SK-N-SH (cell line): ENCODE results near the gene NUP210L. TPM values are rescaled to one million over a fixed set of nuclear protein-coding genes. Genes with fewer than 3 reads are reported as not detected.
"Not testable (repeated sequence)": the region's sequence is repeated elsewhere in the genome, so short reads cannot be mapped to it uniquely, and the experiment has no call there.

Experiments used
- CTCF ChIA-PET: fragments of 300-600, 350-600 bp; formaldehyde crosslinking; extraction: SDS; loops from one replicate; lab custom pipeline; 2021; lab: Yijun Ruan, JAX
- POLR2A ChIA-PET: fragments of 350-600 bp; sonication (Branson Sonifier 250); formaldehyde crosslinking; extraction: SDS; loops from one replicate; lab custom pipeline; 2020; ENCODE audit warnings: antibody characterized with exemption, inconsistent platforms; lab: Yijun Ruan, JAX
- DNase-seq: peaks from one replicate; pipeline ENCODE4 v3.0.0; 2012
- H2AFZ ChIP-seq: fragments of 200-600 bp; sonication (generic); 2 replicates; pipeline ENCODE4 v1.8.1; 2016; ENCODE audit warnings: antibody characterized with exemption, mild to moderate bottlenecking, low read depth
- H3F3A ChIP-seq: fragments of 200-600 bp; sonication (generic); replicated peaks from 2 replicates; pipeline ENCODE3; 2016; ENCODE audit warnings: antibody characterized with exemption, mild to moderate bottlenecking; ENCODE audit not compliant: insufficient read depth
- H3K27ac ChIP-seq, 2 experiments: fragments of 200-500 bp in 1 of 2; fragments of 200-600 bp in 1 of 2; sonication (Bioruptor generic) in 1 of 2; sonication (generic), shearing (Covaris generic) in 1 of 2; 2 replicates each; pipeline versions ENCODE4 v1.5.1 to v1.6.1; 2014 to 2016; ENCODE audit warnings: low read depth in 2 of 2, inconsistent platforms in 1 of 2, low read length in 1 of 2, mild to moderate bottlenecking in 1 of 2, mixed read lengths in 1 of 2
- H3K27me3 ChIP-seq: fragments of 200-600 bp; sonication (generic), shearing (Covaris generic); 2 replicates; pipeline ENCODE4 v1.6.1; 2016; ENCODE audit warnings: mixed run types; ENCODE audit not compliant: insufficient read depth
- H3K36me3 ChIP-seq, 2 experiments: fragments of 200-500 bp in 1 of 2; fragments of 200-600 bp in 1 of 2; sonication (Bioruptor generic) in 1 of 2; sonication (generic) in 1 of 2; replicated peaks in 1 of 2; 2 replicates each; pipeline versions ENCODE3 to v1.5.1; 2014 to 2016; ENCODE audit warnings: low read length in 1 of 2, mild to moderate bottlenecking in 1 of 2; ENCODE audit not compliant: insufficient read depth in 2 of 2, control insufficient read depth in 1 of 2
- H3K4me1 ChIP-seq, 2 experiments: fragments of 200-500 bp in 1 of 2; fragments of 200-600 bp in 1 of 2; sonication (Bioruptor generic) in 1 of 2; sonication (generic), shearing (Covaris generic) in 1 of 2; 2 replicates each; pipeline versions ENCODE4 v1.5.1 to v1.6.1; 2014 to 2016; ENCODE audit warnings: low read depth in 1 of 2, low read length in 1 of 2, mixed run types in 1 of 2; ENCODE audit not compliant: insufficient read depth in 2 of 2, control insufficient read depth in 1 of 2
- H3K4me2 ChIP-seq: fragments of 200-600 bp; sonication (generic), shearing (Covaris generic); 2 replicates; pipeline ENCODE4 v1.6.1; 2017; ENCODE audit warnings: mixed run types
- H3K4me3 ChIP-seq, 2 experiments: fragments of 200-500 bp in 1 of 2; fragments of 200-600 bp in 1 of 2; sonication (Bioruptor generic) in 1 of 2; sonication (generic), shearing (Covaris generic) in 1 of 2; 2 replicates each; pipeline versions ENCODE4 v1.5.1 to v1.8.1; 2014 to 2016; ENCODE audit warnings: low read depth in 2 of 2, inconsistent platforms in 1 of 2, low read length in 1 of 2, mild to moderate bottlenecking in 1 of 2, mixed read lengths in 1 of 2, moderate library complexity in 1 of 2
- H3K79me2 ChIP-seq: fragments of 200-600 bp; sonication (generic); 2 replicates; pipeline ENCODE4 v1.8.1; 2017; ENCODE audit warnings: mild to moderate bottlenecking; ENCODE audit not compliant: insufficient read depth
- H3K9ac ChIP-seq: fragments of 200-600 bp; sonication (generic); 2 replicates; pipeline ENCODE4 v1.6.1; 2017; ENCODE audit warnings: mixed run types
- H3K9me2 ChIP-seq: fragments of 200-600 bp; sonication (generic); 2 replicates; pipeline ENCODE4 v1.6.1; 2017; ENCODE audit warnings: mixed run types
- H3K9me3 ChIP-seq: fragments of 200-600 bp; sonication (generic); 2 replicates; pipeline ENCODE4 v1.6.1; 2017; ENCODE audit warnings: mixed run types, mild to moderate bottlenecking, moderate library complexity
- H4K20me1 ChIP-seq: fragments of 200-600 bp; sonication (generic); 2 replicates; pipeline ENCODE4 v1.6.1; 2017; ENCODE audit warnings: mild to moderate bottlenecking, mixed run types; ENCODE audit not compliant: insufficient read depth
- ELF1 ChIP-seq: IDR thresholded peaks from 2 replicates; pipeline ENCODE4 v1.4.0; 2012
- EZH2phosphoT487 ChIP-seq: fragments of 200-600 bp; sonication (generic); IDR thresholded peaks from 2 replicates; pipeline ENCODE4 v1.6.1; 2017; ENCODE audit warnings: low read depth, mixed run types, mild to moderate bottlenecking, antibody characterized with exemption, moderate library complexity, borderline replicate concordance
- FOSL2 ChIP-seq: IDR thresholded peaks from 2 replicates; pipeline ENCODE4 v1.4.0; 2012; ENCODE audit warnings: low read depth, mild to moderate bottlenecking, moderate library complexity, borderline replicate concordance
- FOXM1 ChIP-seq: IDR thresholded peaks from 2 replicates; pipeline ENCODE4 v1.4.0; 2012; ENCODE audit warnings: low read depth, mild to moderate bottlenecking
- GATA2 ChIP-seq: sonication (generic); formaldehyde crosslinking; IDR thresholded peaks from 2 replicates; pipeline ENCODE4 v1.5.0; 2020; ENCODE audit warnings: mild to moderate bottlenecking, missing genetic modification reagents
- MEF2A ChIP-seq: IDR thresholded peaks from 2 replicates; pipeline ENCODE4 v1.4.0; 2012; ENCODE audit warnings: low read depth, borderline replicate concordance
- POLR2AphosphoS5 ChIP-seq: IDR thresholded peaks from 2 replicates; pipeline ENCODE4 v1.6.1; 2012; ENCODE audit warnings: low read depth, low read length
- RCOR1 ChIP-seq: fragments of 150-350 bp; IDR thresholded peaks from 2 replicates; pipeline ENCODE4 v1.6.1; 2017; ENCODE audit warnings: antibody characterized with exemption, low read length
- RFX5 ChIP-seq: IDR thresholded peaks from 2 replicates; pipeline ENCODE4 v1.6.1; 2012; ENCODE audit warnings: mild to moderate bottlenecking, improper control_type of control experiment, low read length
- RXRA ChIP-seq: IDR thresholded peaks from 2 replicates; pipeline ENCODE4 v1.4.0; 2012; ENCODE audit warnings: low read depth, mild to moderate bottlenecking, borderline replicate concordance
- SIN3A ChIP-seq: IDR thresholded peaks from 2 replicates; pipeline ENCODE4 v1.6.1; 2012; ENCODE audit warnings: low read depth, mild to moderate bottlenecking, low read length, moderate library complexity, borderline replicate concordance
- ZBTB33 ChIP-seq: IDR thresholded peaks from 2 replicates; pipeline ENCODE4 v1.4.0; 2012; ENCODE audit warnings: low read depth, borderline replicate concordance
- WGBS: methylation state at CpG from one replicate; pipeline ENCODE4 v1.1.6; 2017; ENCODE audit warnings: low lambda C conversion rate; 5-methylcytosine and 5-hydroxymethylcytosine counted together
- polyA plus RNA-seq, 3 experiments: library from polyadenylated mRNA; depleted of rRNA; stranded (reverse); fragments of >200 nt; gene quantifications; 2 replicates each; pipeline ENCODE4 v1.2.3, GENCODE V29; 2012
- TF ChIP-seq, protein P1 (sequence below): fragments of 150-350 bp; IDR thresholded peaks from 2 replicates; pipeline ENCODE4 v1.6.1; 2017; ENCODE audit warnings: antibody characterized with exemption, low read length, low read depth, borderline replicate concordance
- TF ChIP-seq, protein P2 (sequence below): fragments of 150-350 bp; IDR thresholded peaks from 2 replicates; pipeline ENCODE4 v1.6.1; 2016; ENCODE audit warnings: mild to moderate bottlenecking, low read depth, low read length

Gene NUP210L
- polyA plus RNA-seq, 1 of the 3 experiments (the other 2 are of a cell fraction), result not detected

GRCh38 chr1:154093699-154094098, 61.2 kb downstream of the NUP210L start:
- no peaks in the 10 kb centered on the region for H3F3A ChIP-seq

GRCh38 chr1:154091706-154092105, 63.2 kb downstream of the NUP210L start:
- Histone ChIP-seq H3K27me3 (peaks cover 6% of the 10 kb centered on the region; the same call in 1 of the 2 replicates), H3K79me2 (no peaks in the 10 kb centered on the region)
- TF ChIP-seq RFX5 (no peak), EZH2phosphoT487 (no peak), SIN3A (no peak)
- TF ChIP-seq, all 33 proteins: peak for 0
- Histone ChIP-seq H3K36me3 (no peaks in the 10 kb centered on the region), H3K9me2 (no peaks in the 10 kb centered on the region), H4K20me1 (no peaks in the 10 kb centered on the region), H2AFZ (no peak overlapping the region), H3K27ac (no peak overlapping the region), H3K4me3 (no peak overlapping the region), H3K9me3 (no peaks in the 10 kb centered on the region), H3F3A (no peaks in the 10 kb centered on the region), H3K9ac (no peak overlapping the region), H3K4me2 (no peak overlapping the region), H3K4me1 (no peaks in the 10 kb centered on the region)
- 86% methylated on average over 7 of the region's 7 CpGs for WGBS
- CTCF ChIA-PET, result no interaction called here
- POLR2A ChIA-PET, result no interaction called here
- no peak for DNase-seq

More at GRCh38 chr1:154093699-154094098, 61.2 kb downstream of the NUP210L start:
- Histone ChIP-seq H3K27ac (no peak overlapping the region), H2AFZ (no peak overlapping the region), H3K36me3 (no peaks in the 10 kb centered on the region), H3K9me2 (no peaks in the 10 kb centered on the region), H4K20me1 (no peaks in the 10 kb centered on the region), H3K4me2 (no peak overlapping the region), H3K9me3 (no peaks in the 10 kb centered on the region), H3K4me3 (no peak overlapping the region), H3K27me3 (peaks cover 6% of the 10 kb centered on the region; the same call in 1 of the 2 replicates), H3K79me2 (no peaks in the 10 kb centered on the region), H3K9ac (no peak overlapping the region), H3K4me1 (no peaks in the 10 kb centered on the region)
- ChIA-PET POLR2A (no interaction called here), CTCF (no interaction called here)
- WGBS, result 72% methylated on average over 3 of the region's 3 CpGs
- no peak for DNase-seq
- no peak for TF ChIP-seq MEF2A
- no peak for TF ChIP-seq FOXM1
- TF ChIP-seq RXRA, result no peak
- no peak for TF ChIP-seq FOSL2
- TF ChIP-seq GATA2, result no peak

- Histone ChIP-seq H3K9ac (no peak overlapping the region), H3K4me2 (no peak overlapping the region), H3K79me2 (no peaks in the 10 kb centered on the region), H3K36me3 (no peaks in the 10 kb centered on the region), H2AFZ (no peak overlapping the region), H3K9me3 (no peaks in the 10 kb centered on the region), H3K27me3 (peaks cover 5% of the 10 kb centered on the region; the same call in 1 of the 2 replicates), H3K4me1 (no peaks in the 10 kb centered on the region), H4K20me1 (no peaks in the 10 kb centered on the region), H3K27ac (no peak overlapping the region), H3K9me2 (no peaks in the 10 kb centered on the region), H3K4me3 (no peak overlapping the region), H3F3A (no peaks in the 10 kb centered on the region)
- POLR2A ChIA-PET, result no interaction called here
- 8% methylated on average over 2 of the region's 2 CpGs for WGBS
- CTCF ChIA-PET, result no interaction called here
- TF ChIP-seq RFX5 (no peak), ZBTB33 (no peak), RCOR1 (no peak), GATA2 (no peak), EZH2phosphoT487 (no peak), POLR2AphosphoS5 (no peak), ELF1 (no peak)
- TF ChIP-seq, protein P1, sequence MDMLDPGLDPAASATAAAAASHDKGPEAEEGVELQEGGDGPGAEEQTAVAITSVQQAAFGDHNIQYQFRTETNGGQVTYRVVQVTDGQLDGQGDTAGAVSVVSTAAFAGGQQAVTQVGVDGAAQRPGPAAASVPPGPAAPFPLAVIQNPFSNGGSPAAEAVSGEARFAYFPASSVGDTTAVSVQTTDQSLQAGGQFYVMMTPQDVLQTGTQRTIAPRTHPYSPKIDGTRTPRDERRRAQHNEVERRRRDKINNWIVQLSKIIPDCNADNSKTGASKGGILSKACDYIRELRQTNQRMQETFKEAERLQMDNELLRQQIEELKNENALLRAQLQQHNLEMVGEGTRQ, result no peak
- TF ChIP-seq, protein P2, sequence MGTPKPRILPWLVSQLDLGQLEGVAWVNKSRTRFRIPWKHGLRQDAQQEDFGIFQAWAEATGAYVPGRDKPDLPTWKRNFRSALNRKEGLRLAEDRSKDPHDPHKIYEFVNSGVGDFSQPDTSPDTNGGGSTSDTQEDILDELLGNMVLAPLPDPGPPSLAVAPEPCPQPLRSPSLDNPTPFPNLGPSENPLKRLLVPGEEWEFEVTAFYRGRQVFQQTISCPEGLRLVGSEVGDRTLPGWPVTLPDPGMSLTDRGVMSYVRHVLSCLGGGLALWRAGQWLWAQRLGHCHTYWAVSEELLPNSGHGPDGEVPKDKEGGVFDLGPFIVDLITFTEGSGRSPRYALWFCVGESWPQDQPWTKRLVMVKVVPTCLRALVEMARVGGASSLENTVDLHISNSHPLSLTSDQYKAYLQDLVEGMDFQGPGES, result no peak
- no peak for DNase-seq
Observed at GRCh38 chr1:154087574-154087973, 67.3 kb downstream of the NUP210L start.

DNA sequence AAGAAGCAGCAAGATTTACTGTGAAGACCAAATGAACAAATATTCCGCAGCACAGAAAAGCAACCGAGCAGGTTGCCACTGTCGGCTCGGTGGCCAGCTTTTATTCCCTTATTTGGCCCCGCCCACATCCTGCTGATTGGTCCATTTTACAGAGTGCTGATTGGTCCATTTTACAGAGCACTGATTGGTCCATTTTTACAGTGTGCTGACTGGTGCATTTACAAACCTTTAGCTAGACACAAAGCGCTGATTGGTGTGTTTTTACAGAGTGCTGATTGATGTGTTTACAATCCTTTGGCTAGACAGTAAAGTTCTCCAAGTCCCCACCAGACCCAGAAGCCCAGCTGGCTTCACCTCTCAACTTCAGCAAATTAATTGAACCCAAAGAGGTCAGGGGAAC, 71.8 kb downstream of the NUP210L start:
- POLR2A ChIA-PET, H3K9me3 ChIP-seq, H3K79me2 ChIP-seq, H3F3A ChIP-seq, H3K9ac ChIP-seq, CTCF ChIA-PET, DNase-seq, H3K4me1 ChIP-seq, H3K4me2 ChIP-seq, H2AFZ ChIP-seq, H3K4me3 ChIP-seq, H3K9me2 ChIP-seq, H3K27ac ChIP-seq, H3K36me3 ChIP-seq, H3K27me3 ChIP-seq, H4K20me1 ChIP-seq: not testable (repeated sequence)
- 33% methylated on average over 6 of the region's 6 CpGs for WGBS
